ENCODE data around the gene FXYD3.

FXYD3 gene

DNA sequence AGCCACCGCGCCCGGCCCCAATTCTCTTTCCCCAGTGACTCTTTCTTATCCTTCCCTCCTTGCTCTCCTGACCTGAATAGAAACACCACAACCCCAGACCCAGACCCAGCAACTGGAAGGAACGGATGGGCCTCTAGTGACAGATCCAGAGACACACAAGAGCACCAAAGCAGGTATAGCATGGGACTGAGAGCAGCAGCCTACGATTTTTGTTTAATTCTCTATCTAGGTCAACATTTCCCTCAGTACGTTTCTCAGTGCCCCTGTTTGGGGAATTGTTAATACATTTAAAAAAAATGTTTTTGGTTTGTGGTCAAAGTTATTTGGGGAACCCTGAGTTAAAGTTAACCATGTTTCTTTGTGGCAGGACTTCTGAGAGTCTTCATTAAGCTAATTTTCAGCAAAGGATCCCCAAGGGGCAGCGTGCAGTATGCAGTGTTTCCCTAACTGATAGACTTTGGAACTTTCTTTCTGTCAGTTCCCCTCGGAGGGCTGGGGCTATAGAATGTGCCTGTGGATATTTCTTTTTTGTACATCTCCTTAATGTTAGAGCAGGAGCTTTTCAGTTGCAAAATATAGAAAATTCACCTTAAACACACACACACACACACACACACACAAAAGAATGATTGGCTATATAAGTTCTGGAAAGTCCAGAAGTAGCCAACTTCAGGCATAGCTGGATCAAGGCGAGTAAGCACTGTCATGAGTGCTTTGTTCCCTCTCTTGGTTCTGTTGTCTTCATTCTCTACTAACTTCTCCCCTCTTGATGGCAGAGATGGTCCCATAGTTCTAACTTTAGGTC lies 45.2 kb downstream of the FXYD3 start:
- DNase-seq (ENCODE audit: low read depth in 2 of 2), result no peak

- no peak for DNase-seq (ENCODE audit: low read depth in 2 of 2)
Observed at GRCh38 chr19:35161434-35161743, 45.8 kb downstream of the FXYD3 start.

DNA sequence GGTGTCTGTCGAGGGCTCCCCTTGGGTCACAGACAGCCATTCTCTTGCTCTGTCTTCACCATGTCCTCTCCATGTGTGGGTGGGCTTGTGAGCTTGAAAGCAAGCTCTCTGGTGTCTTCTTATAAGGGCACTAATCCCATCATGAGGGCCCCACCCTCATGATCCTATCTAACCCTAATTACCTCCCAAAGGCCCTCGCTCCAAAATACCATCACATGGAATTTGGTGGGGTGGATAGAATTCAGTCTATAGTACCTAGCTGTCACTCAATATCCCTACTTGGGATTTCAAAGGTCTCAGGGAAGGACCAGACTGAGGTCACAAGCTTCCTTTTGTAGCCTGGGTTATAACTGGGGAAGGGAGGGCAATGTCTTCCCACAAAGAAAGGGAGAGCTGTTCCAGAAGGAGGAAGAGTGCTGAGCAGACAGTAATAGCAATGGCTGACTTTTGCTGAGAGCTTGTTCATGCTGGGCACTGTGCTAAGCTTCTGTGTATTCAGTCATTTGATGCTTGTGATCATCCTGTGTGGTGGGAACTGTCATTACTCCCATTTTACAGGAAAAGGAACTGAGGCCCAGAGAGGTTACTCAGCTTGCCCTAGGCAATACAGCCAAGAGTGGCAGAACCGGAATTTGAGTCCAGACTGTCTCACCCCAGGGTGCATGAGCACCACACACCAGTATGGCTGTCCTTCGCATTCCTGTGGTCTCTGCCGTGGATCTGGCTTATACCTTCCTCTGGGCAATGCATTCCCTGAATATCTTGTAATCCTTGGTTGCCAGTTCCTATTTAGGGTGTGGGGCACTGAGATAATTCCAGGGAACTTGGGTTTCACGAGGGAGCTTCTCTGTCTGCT lies 47.1 kb downstream of the FXYD3 start:
- DNase-seq (ENCODE audit: low read depth in 2 of 2), result no peak

DNA sequence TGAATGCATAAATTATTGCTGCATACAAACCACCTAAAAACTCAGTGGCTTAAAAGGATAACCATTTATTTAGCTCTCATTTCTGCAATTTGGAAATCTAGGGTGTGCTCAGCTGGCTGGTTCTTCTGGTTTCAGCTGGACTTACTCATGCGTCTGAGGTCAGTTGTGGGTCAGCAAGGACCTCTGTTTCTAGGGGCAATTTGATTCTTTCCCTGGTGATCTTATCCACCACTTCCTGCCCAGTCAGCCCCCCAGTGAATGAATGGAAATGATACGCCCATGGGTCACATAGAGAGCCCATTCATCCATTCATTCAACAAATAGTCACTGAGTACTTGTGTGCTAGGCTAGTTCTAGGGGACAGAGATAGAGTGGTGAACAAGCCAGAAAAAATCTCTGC lies 48.8 kb downstream of the FXYD3 start:
- DNase-seq (ENCODE audit: low read depth in 2 of 2), result no peak

GRCh38 chr19:35165200-35166058 lies 49.8 kb downstream of the FXYD3 start:
- no peak for DNase-seq (ENCODE audit: low read depth in 2 of 2)

DNA sequence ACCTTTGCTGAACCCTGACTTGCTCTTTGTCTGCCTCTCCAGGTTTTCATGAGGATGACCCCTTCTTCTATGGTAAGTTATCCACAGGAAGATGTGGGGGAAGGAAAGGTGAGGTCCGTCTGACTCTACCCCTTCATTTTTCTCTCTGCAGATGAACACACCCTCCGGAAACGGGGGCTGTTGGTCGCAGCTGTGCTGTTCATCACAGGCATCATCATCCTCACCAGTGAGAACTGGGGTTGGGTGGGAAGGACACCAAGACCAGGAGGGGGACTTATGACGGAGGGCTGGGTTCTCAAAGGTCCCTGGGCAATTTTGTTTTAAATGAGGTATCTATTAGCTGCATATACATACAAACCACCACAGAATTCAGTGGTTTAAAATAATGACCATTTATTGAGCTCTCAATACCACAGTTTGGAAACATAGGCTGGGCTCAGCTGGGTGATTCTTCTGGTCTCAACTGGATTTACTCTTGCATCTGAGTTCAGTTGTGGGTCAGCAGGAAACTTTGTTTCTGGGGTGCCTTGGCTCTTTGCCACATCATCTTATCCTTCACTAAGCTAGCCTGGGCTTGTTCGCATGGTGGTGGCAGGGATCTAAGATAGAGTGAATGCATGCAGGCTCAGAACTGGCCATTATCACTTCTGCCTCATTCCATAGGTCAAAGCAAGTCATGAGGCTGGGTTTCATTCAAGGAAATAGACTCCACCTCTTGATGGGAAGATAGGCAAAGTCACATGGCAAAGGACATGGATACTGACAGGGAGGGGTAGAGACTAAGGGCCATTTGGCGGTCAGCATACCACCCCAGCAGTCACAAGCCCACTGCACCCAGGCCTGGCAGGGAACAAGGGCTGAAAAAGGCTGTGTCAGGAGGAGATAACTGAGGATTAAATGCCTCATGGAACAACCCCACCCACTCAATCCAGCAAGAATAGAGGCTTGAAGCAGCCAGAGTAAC lies 50.8 kb downstream of the FXYD3 start:
- no peak for DNase-seq (ENCODE audit: low read depth in 2 of 2)

- no peak for DNase-seq (ENCODE audit: low read depth in 2 of 2)
Observed at GRCh38 chr19:35167251-35168119, 51.9 kb downstream of the FXYD3 start.

- DNase-seq (ENCODE audit: low read depth in 2 of 2), result no peak
Observed at GRCh38 chr19:35168196-35168595, 52.6 kb downstream of the FXYD3 start.

- DNase-seq (ENCODE audit: low read depth in 2 of 2), result no peak
Observed at GRCh38 chr19:35169221-35169995, 53.8 kb downstream of the FXYD3 start.

- no peak for DNase-seq (ENCODE audit: low read depth in 2 of 2)
Observed at GRCh38 chr19:35170359-35171061, 54.9 kb downstream of the FXYD3 start.

- no peak for DNase-seq (ENCODE audit: low read depth in 2 of 2)
Observed at GRCh38 chr19:35171730-35172129, 56.1 kb downstream of the FXYD3 start.
